Measurements from ENCODE around the gene JARID2. TPM values are rescaled to one million over a fixed set of nuclear protein-coding genes. Genes with fewer than 3 reads are reported as not detected.

JARID2 gene
- total and polyA plus RNA-seq, 2 of the 13 experiments (the other 11 are each of a cell fraction or from before 2014, with no cell fraction given), result 7.5 to 10.3 TPM

GRCh38 chr6:15368873-15369272 is 123.0 kb downstream of the JARID2 start:
- 89% methylated on average over 5 of the region's 5 CpGs for WGBS (ENCODE audit: low lambda C conversion rate)
- ChIA-PET POLR2A (no interaction called here), CTCF (ENCODE audit: low intra/inter-chr PET ratio, low total read pairs) (no interaction called here)
- in situ Hi-C loops (cut with HindIII; ENCODE audit: extremely low pct_ligation_motif_present, low pct_unique_long_range_greater_than_20kb), result no loop called here
- FAIRE-seq (no peak), ATAC-seq (no peak), DNase-seq (ENCODE audit: low spot score) (no peak)
- H3K79me2 ChIP-seq (ENCODE audit: insufficient read depth, low read length), result peaks cover 41% of the 10 kb centered on the region
- intact Hi-C loops (cut with micrococcal nuclease; ENCODE audit: unreplicated experiment), result no loop called here
- no peaks in the 10 kb centered on the region for H3K27me3 ChIP-seq (ENCODE audit: control insufficient read depth in 1 of 2, insufficient read depth in 2 of 2, low read length in 2 of 2)
- no peaks in the 10 kb centered on the region for H3K36me3 ChIP-seq (replicated peaks in 1 of 2; ENCODE audit: control insufficient read depth in 1 of 2, insufficient read depth in 2 of 2, low read length in 2 of 2)
- TF ChIP-seq MAFF (IDR thresholded peaks at IDR 0.05; ENCODE audit: low read depth, low read length), result no peak
- no peak for TF ChIP-seq GMEB1 (CRISPR knock-in tag; IDR thresholded peaks at IDR 0.05; ENCODE audit: borderline replicate concordance)
- no peak for TF ChIP-seq ZBTB3 (CRISPR knock-in tag; IDR thresholded peaks at IDR 0.05; ENCODE audit: borderline replicate concordance, low read depth)
- TF ChIP-seq ZBTB39 (CRISPR knock-in tag; IDR thresholded peaks at IDR 0.05), result no peak
- no peak for TF ChIP-seq KAT7 (CRISPR knock-in tag; IDR thresholded peaks at IDR 0.05; ENCODE audit: borderline replicate concordance)
- TF ChIP-seq DR1 (CRISPR knock-in tag; IDR thresholded peaks at IDR 0.05), result no peak
- no peak for TF ChIP-seq ZNF850 (CRISPR knock-in tag; conservative IDR thresholded peaks at IDR 0.05)
- no peak for TF ChIP-seq RARA (CRISPR knock-in tag; IDR thresholded peaks at IDR 0.05)
- no peak for TF ChIP-seq NR2F2 (IDR thresholded peaks at IDR 0.05; ENCODE audit: borderline replicate concordance, low read depth)
- TF ChIP-seq PLSCR1 (CRISPR knock-in tag; IDR thresholded peaks at IDR 0.05; ENCODE audit: borderline replicate concordance), result no peak
- TF ChIP-seq SRSF1 (optimal IDR thresholded peaks at IDR 0.05; ENCODE audit: low read depth, low read length), result no peak
- no peak for TF ChIP-seq MYC (CRISPR knock-in tag; IDR thresholded peaks at IDR 0.05; ENCODE audit: borderline replicate concordance)
- TF ChIP-seq CCAR2 (optimal IDR thresholded peaks at IDR 0.05; ENCODE audit: low read depth, low read length), result no peak
- no peak for TF ChIP-seq SMARCE1 (IDR thresholded peaks at IDR 0.05; ENCODE audit: borderline replicate concordance)
- no peak for TF ChIP-seq LCORL (IDR thresholded peaks at IDR 0.05)
- TF ChIP-seq LCORL (CRISPR knock-in tag; IDR thresholded peaks at IDR 0.05), result no peak
- no peak for TF ChIP-seq IRF2 (CRISPR knock-in tag; IDR thresholded peaks at IDR 0.05)
- no TSS peak for BruUV-seq (replicated peaks)
- peaks cover 5% of the 10 kb centered on the region for H3K4me1 ChIP-seq (ENCODE audit: insufficient read depth, low read length)
- no peak overlapping the region for H2AFZ ChIP-seq (ENCODE audit: low read length)
- H3K27ac ChIP-seq (ENCODE audit: extremely low read length, insufficient read depth, low read length), result no peak overlapping the region
- H4K20me1 ChIP-seq (ENCODE audit: insufficient read depth, low read length), result 0 out of 2 replicates have a peak, but pooled peaks cover 4% of the 10 kb centered on the region
- no peak overlapping the region for H3K9ac ChIP-seq (ENCODE audit: insufficient read depth, low read depth, low read length)
- no peak overlapping the region for H3K4me3 ChIP-seq (replicated peaks in 1 of 3; ENCODE audit: insufficient read depth in 1 of 3, low read depth in 2 of 3, low read length in 3 of 3)
- H3K9me3 ChIP-seq (ENCODE audit: low read length), result no peaks in the 10 kb centered on the region
- no peak overlapping the region for H3K4me2 ChIP-seq (ENCODE audit: low read depth, low read length)

Measured in HepG2 (cell line).